ENCODE data around the gene SNX30. TPM values are rescaled to one million over a fixed set of nuclear protein-coding genes. Genes with fewer than 3 reads are reported as not detected.

Gene SNX30
- total RNA-seq, 1 experiment from 2014 or later = 6.4 TPM

DNA sequence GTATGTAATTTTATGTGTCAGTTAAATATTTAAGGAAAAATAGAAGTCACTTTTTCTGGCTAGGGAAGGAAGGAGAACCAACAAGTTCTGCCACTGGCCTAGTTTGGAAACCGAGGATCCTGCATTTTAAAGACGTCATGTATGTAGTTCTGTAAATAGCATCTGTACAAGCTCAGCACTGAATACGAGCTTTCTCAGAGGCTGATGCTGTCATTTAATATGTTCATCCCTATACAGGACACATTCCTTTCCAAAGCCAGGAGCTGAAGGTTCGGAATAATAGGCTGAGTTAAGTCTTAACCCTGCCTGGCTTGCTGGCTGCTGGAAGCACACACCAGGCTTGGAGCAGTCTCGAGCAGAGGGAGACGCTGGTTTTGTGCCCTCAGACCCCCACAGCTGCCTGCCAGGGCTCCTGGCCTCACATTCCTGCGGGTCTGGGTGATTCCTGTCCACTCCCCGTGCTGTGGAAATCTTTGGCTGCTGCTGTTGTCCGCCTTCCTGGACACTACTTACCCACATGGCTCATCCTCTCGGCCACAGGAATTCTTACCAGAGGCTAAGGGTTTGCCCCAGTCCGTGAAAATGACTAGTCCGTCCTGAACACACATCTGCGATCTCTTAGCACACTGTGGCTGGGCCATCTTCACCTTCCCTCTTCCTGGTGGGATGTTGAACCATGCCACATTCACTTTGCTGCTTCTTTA is 103.5 kb downstream of the SNX30 start:
- ChIA-PET CTCF (no interaction called here), POLR2A (ENCODE audit: unreplicated experiment) (no interaction called here)
- no peaks in the 10 kb centered on the region for H3K9me2 ChIP-seq (replicated peaks; ENCODE audit: low read length)
- H3K36me3 ChIP-seq (ENCODE audit: low read depth, low read length) = no peaks in the 10 kb centered on the region
- H2AFZ ChIP-seq (ENCODE audit: low read length) = no peak overlapping the region
- H3F3A ChIP-seq (ENCODE audit: low read length, unreplicated experiment) = no peaks in the 10 kb centered on the region
- H3K27ac ChIP-seq (ENCODE audit: low read length) = no peak overlapping the region
- H3K9me3 ChIP-seq (ENCODE audit: low read length) = no peaks in the 10 kb centered on the region
- BruUV-seq (replicated peaks) = no TSS peak
- H3K4me1 ChIP-seq (ENCODE audit: insufficient read depth, low read length) = no peaks in the 10 kb centered on the region
- H3K27me3 ChIP-seq (ENCODE audit: low read length) = no peaks in the 10 kb centered on the region
- TF ChIP-seq, protein P1, sequence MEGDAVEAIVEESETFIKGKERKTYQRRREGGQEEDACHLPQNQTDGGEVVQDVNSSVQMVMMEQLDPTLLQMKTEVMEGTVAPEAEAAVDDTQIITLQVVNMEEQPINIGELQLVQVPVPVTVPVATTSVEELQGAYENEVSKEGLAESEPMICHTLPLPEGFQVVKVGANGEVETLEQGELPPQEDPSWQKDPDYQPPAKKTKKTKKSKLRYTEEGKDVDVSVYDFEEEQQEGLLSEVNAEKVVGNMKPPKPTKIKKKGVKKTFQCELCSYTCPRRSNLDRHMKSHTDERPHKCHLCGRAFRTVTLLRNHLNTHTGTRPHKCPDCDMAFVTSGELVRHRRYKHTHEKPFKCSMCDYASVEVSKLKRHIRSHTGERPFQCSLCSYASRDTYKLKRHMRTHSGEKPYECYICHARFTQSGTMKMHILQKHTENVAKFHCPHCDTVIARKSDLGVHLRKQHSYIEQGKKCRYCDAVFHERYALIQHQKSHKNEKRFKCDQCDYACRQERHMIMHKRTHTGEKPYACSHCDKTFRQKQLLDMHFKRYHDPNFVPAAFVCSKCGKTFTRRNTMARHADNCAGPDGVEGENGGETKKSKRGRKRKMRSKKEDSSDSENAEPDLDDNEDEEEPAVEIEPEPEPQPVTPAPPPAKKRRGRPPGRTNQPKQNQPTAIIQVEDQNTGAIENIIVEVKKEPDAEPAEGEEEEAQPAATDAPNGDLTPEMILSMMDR (conservative IDR thresholded peaks at IDR 0.05; ENCODE audit: low read depth, low read length) = no peak
- TF ChIP-seq EZH2 (IDR thresholded peaks at IDR 0.05; ENCODE audit: low read length, unreplicated experiment) (no peak), EZH2phosphoT487 (IDR thresholded peaks at IDR 0.05; ENCODE audit: borderline replicate concordance, low read length) (no peak)
- no peaks in the 10 kb centered on the region for H4K20me1 ChIP-seq (ENCODE audit: low read length)
- ATAC-seq (no peak), DNase-seq (no peak)
- H3K4me3 ChIP-seq (ENCODE audit: low read length) = no peak overlapping the region
- no peak overlapping the region for H3K9ac ChIP-seq (ENCODE audit: low read length)
- H3K79me2 ChIP-seq (ENCODE audit: low read length) = no peaks in the 10 kb centered on the region
- no peak overlapping the region for H3K4me2 ChIP-seq (ENCODE audit: low read length)
- intact Hi-C loops (cut with micrococcal nuclease) = no loop called here

DNA sequence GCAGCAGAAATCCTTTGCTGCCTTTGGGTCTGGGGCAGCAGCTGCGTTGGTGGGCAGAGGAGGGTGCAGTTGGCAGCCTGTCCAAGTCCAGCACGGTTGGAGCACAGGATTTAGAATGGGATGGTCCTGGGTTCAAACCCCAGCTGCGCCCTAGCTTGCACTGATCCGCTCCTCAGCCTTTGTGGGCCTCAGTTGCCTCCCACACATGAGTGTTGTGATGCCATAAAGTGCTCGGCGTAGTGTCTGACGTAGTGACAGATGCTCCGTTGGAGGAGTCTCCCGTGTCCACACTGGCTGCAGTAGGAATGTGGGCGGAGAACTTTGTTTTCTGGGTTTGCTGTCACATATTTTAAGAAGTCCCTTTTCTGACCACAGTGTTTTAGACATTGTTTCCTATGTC is 104.1 kb downstream of the SNX30 start:
- Histone ChIP-seq H3K4me3 (ENCODE audit: low read length) (no peak overlapping the region), H3K9me2 (replicated peaks; ENCODE audit: low read length) (no peaks in the 10 kb centered on the region), H2AFZ (ENCODE audit: low read length) (no peak overlapping the region), H4K20me1 (ENCODE audit: low read length) (no peaks in the 10 kb centered on the region), H3K36me3 (ENCODE audit: low read depth, low read length) (no peaks in the 10 kb centered on the region), H3K9ac (ENCODE audit: low read length) (no peak overlapping the region), H3K27ac (ENCODE audit: low read length) (no peak overlapping the region), H3K4me1 (ENCODE audit: insufficient read depth, low read length) (no peaks in the 10 kb centered on the region), H3F3A (ENCODE audit: low read length, unreplicated experiment) (no peaks in the 10 kb centered on the region), H3K27me3 (ENCODE audit: low read length) (no peaks in the 10 kb centered on the region), H3K79me2 (ENCODE audit: low read length) (no peaks in the 10 kb centered on the region), H3K9me3 (ENCODE audit: low read length) (no peaks in the 10 kb centered on the region), H3K4me2 (ENCODE audit: low read length) (no peak overlapping the region)
- no TSS peak for BruUV-seq (replicated peaks)
- ChIA-PET CTCF (no interaction called here), POLR2A (ENCODE audit: unreplicated experiment) (no interaction called here)
- DNase-seq (no peak), ATAC-seq (no peak)
- TF ChIP-seq EZH2phosphoT487 (IDR thresholded peaks at IDR 0.05; ENCODE audit: borderline replicate concordance, low read length) = no peak
- TF ChIP-seq EZH2 (IDR thresholded peaks at IDR 0.05; ENCODE audit: low read length, unreplicated experiment) = no peak
- TF ChIP-seq, protein P1 (conservative IDR thresholded peaks at IDR 0.05; ENCODE audit: low read depth, low read length) = no peak
- intact Hi-C loops (cut with micrococcal nuclease) = no loop called here

GRCh38 chr9:112856200-112856599 is 105.6 kb downstream of the SNX30 start:
- Histone ChIP-seq H3F3A (ENCODE audit: low read length, unreplicated experiment) (no peaks in the 10 kb centered on the region), H3K4me3 (ENCODE audit: low read length) (no peak overlapping the region), H2AFZ (ENCODE audit: low read length) (no peak overlapping the region), H3K9ac (ENCODE audit: low read length) (no peak overlapping the region), H3K36me3 (ENCODE audit: low read depth, low read length) (no peaks in the 10 kb centered on the region), H3K4me1 (ENCODE audit: insufficient read depth, low read length) (no peaks in the 10 kb centered on the region), H3K9me3 (ENCODE audit: low read length) (no peaks in the 10 kb centered on the region), H3K4me2 (ENCODE audit: low read length) (no peak overlapping the region), H3K27me3 (ENCODE audit: low read length) (no peaks in the 10 kb centered on the region), H3K9me2 (replicated peaks; ENCODE audit: low read length) (no peaks in the 10 kb centered on the region), H3K27ac (ENCODE audit: low read length) (no peak overlapping the region), H3K79me2 (ENCODE audit: low read length) (no peaks in the 10 kb centered on the region), H4K20me1 (ENCODE audit: low read length) (no peaks in the 10 kb centered on the region)
- DNase-seq (no peak), ATAC-seq (no peak)
- BruUV-seq (replicated peaks) = no TSS peak
- intact Hi-C loops (cut with micrococcal nuclease) = no loop called here
- ChIA-PET CTCF (no interaction called here), POLR2A (ENCODE audit: unreplicated experiment) (no interaction called here)
- TF ChIP-seq, protein P1 (conservative IDR thresholded peaks at IDR 0.05; ENCODE audit: low read depth, low read length) = no peak
- TF ChIP-seq EZH2 (IDR thresholded peaks at IDR 0.05; ENCODE audit: low read length, unreplicated experiment) (no peak), EZH2phosphoT487 (IDR thresholded peaks at IDR 0.05; ENCODE audit: borderline replicate concordance, low read length) (no peak)
